Limb (tissue), 2 donors: ENCODE data around the gene KDELR1.
A peak's percentile ranks its signal among the peaks of the same experiment; 100 is the strongest.
"Not testable (repeated sequence)": the region's sequence is repeated elsewhere in the genome, so short reads cannot be mapped to it uniquely, and the experiment has no call there.

Experiments
- DNase-seq, 2 donors: peaks; one replicate each; pipeline ENCODE4 v3.0.0-alpha.2; 2016; ENCODE audit errors: extremely low spot score in 2 of 2

KDELR1 gene

DNA sequence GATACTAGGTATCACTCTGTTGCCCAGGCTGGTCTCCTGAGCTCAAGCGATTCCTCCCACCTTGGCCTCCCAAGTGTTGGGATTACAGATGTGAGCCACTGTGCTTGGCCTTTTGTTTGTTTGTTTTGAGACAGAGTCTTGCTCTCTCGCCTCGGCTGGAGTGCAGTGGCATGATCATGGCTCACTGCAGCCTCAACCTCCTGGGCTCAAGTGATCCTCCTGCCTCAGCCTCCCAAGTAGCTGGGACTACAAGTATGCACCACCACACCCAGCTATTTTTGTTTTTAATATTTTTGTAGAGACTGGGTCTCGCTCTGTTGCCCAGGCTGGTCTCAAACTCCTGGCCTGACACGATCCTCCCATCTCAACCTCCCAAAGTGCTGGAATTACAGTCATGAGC is 19.6 kb downstream of the KDELR1 start:
- DNase-seq: not testable (repeated sequence)

DNA sequence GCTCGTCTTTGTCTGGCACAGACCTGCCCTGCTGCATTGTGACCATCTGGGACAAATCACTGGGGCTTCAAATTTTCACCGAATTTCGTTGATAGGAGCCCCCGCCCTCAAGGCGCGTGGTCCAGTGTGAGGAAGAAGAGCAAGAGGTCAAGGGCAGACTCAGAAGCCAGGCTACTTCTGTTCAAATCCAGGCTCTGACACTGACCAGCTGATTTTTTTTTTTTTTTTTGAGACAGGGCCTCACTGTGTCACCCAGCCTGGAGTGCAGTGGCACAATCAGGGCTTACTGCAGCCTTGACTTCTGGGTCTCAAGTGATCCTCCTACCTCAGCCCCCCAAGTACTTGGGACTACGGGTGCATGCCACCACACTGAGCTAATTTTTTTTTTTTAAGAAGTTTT is 20.0 kb downstream of the KDELR1 start:
- DNase-seq: no peak

DNA sequence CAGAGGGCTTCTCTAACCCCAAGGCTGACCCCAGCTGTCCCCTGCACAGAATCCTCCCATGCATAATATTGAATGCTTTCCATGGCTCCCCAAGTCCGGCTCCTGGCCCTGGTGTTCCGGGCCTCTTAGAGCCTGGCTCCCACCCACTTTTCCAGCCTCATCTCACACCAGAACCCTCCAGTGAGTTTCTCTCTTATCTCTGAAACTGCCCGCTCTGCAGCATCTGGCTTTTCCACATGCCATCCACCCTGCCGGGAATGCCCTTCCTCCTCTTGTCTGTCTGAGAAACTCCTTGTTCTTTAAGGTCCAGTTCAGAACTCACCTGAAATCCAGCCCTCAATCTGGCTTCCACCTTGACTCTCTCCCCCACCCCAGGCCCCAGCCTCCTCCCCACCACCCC is 20.4 kb downstream of the KDELR1 start:
- no peak for DNase-seq

DNA sequence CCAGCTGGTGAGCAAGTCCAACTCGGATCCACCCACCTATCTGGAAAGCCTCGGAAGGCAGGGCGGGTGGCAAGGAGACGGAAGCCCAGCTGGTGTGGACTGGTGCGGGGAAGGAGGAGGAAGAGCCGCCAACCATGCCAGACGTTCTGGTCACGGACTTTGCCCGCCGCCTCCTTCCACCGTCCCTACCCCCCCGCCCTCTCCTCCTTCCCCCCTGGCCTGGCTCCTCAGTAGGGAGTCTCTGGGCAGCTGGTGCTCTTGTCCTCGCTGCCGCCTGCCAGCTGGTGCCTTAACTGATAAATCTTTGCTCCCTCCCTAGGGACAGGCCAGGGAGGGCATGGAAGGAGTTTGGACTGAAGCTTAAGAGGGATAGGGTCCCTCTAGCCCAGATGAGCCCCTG is 22.4 kb downstream of the KDELR1 start:
- no peak for DNase-seq

DNA sequence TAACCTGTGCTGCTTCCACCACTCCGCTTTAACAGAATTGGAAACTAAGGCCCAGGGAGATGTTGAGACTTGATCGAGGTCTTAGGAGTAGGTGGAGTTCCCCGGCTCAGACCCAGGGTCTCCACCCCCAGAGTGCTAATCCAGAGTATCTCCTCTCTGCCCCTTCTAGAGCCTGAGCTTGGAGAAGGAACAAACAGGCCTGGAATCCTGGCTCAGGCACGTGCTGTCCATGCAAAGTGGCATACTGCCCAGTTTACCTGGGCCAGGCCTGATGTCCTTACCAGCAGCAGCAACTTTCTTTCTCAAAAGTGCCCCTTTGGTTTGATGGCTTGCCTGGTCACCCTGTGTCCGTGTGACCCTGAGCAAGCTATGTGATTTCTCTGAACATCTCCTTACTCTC is 23.5 kb downstream of the KDELR1 start:
- DNase-seq: no peak

DNA sequence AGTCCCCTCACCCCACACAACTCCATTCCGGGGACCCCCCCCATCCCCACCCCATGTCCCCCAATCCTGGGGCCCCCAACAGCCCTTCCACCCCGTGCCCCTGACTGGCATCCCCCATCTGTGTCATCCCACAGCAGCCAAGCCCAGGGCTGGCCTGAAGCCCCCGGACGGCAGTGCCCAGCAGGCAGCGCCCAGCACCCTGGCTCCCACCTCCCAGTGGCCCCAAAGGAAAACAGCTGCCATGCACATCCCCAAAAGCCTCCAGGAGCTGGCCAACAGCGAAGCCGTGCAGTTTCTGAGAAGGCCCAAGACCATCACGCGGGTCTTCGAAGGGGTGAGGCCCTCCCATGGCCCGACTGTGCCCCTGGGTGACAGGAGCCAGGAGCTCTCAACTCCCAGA is 25.7 kb downstream of the KDELR1 start:
- DNase-seq: no peak

DNA sequence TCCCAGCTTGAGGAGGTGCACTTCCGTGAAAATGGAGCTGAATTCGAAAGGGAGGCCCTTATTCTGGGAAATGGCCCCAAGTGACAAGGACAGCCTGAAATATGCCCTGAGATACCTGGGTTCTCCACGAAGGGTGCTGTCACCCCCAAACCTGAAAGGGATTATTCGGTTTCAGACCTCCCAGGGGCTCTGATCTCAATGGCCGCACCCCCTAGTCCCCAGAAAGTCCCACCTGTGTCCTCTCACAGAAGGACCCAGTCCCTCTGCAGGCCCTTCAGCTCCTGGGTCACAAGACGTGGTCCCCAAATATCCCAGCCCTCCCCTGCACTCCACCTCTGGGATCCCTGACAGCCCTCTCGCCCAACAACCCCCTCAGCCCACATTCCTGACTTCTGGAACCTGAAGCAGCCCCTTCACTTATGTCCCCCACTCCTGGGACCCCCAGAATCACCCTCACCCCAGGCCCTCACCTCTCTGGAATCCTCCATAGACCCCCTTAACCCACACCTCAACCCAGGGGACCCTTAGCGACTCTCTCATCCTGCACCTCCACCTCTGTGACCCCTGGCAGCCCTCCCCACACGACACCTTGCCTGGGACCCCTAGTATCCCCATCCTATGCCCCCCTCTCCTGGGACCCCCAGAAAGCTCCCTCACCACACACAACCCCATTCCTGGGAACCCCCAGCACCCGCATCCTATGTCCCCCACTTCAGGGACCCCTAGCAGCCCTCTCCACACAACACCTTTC is 26.6 kb downstream of the KDELR1 start:
- no peak for DNase-seq

DNA sequence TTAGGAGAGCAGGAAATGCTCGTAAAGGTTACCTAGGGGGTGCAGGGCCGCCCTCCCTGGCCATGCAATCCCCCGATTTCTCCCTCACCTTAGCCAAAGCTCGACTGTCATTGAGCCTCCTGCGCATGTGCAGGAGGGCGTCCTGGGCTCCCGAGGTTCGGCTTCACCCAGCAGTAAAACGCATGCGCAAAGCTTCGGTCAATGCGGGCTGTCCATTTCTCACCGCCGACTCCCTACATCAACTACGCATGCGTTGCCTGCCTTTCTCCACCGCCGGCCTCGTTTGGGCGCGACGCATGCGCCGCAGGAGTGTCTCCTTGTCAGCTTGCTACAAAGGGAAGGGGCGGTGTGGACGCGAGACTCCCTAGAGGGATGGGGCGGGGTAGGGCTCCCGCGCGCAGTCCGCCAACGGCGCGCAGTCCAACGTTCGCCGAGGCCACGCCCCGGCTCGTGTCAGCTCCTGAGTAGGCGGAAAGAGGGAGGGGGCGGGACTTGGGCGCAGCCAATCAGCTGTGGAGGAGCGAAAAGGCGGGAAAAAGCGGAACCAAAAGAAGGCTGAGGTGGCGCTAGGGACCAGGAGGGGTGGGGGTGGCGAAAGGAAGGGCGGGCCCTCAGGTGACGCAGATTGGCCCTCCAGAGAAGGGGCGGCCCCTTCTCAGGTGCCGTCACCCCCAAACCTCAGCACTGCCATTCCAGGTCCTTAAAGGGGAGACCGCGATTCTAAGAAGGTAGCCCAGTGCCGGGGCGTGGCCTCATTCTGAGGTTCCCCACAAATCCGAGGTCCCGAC is 27.3 kb downstream of the KDELR1 start, which contains the start of the genes SYNGR4 and TMEM143:
TSS of gene SYNGR4 (plus strand) at position 558 of the 788 bp plus-strand sequence. CDS start 1,476 bp downstream, outside the sequence.
TSS of gene TMEM143 (minus strand) at position 131 of the 788 bp plus-strand sequence. CDS start at position 111, 20 bp downstream.
- peak; percentile 99 to 100 for DNase-seq

DNA sequence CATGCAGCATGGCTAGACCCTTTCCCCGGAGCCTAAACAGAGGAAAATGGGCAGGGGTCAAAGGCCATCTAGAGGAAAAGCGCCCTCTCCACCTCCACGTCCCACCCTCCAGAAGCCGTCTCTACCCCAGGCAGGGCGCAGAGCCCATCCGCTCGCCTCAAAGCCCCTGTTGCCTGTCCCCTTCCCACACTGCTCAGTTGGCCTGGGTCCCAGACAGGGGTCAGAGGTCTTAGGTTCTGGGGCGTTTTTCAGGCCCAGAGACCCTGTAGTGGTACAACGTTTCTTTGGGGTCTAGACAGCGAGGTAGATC is 27.9 kb downstream of the KDELR1 start:
- DNase-seq: no peak

DNA sequence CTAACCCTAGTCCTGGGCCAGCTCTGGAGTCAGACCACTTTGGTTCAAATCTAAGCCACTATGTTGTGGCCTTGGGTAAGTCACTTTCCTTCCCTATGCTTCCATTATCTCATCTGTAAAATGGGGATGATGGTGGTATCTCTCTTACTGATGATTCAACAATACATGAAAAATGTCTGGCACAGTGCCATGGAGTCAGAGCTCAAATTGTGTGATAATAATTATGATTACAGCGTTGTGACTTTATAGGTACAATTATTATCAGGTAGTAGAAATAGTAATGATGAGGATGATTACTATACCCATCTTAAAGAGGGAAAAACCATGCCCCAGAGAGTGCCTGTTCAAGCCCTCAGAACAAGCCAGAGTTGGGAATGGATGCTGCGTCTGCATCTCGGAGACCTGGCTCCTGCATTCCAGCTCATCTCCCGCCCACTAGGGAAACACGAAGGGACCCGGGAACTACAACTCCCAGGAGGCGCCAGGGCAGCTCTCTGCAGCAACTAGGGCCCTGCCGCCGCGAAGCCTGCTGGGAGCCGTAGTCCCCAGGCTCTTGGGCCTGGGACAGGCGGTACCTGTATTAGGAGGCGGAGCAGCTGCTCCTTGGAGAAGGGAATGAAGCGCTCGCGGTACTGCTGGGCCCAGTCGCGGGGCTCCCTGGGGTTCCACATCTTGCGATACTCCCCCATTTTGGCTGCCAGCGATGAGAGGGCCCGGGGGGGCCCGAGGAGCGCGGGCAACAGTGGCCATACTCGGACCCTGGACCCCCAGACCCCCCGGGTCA is 28.4 kb downstream of the KDELR1 start:
- DNase-seq: peak; percentile 92 to 95

DNA sequence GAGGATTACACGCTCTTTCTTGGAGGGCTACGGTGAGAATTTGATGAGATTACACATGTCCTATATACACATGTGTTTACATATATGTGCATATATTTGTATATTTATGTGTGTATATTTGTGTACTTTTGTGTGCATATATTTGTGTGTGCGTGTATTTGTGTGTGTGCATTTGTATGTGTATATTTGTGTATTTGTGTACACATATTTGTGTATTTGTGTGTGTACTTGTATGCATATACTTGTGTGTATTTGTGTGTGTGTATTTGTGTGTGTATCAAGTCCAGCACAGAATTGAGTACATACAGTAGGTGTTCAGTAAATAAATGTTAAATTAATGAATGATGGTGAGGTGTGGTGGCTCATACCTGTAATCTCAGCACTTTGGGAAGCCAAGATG is 29.4 kb downstream of the KDELR1 start:
- no peak for DNase-seq

DNA sequence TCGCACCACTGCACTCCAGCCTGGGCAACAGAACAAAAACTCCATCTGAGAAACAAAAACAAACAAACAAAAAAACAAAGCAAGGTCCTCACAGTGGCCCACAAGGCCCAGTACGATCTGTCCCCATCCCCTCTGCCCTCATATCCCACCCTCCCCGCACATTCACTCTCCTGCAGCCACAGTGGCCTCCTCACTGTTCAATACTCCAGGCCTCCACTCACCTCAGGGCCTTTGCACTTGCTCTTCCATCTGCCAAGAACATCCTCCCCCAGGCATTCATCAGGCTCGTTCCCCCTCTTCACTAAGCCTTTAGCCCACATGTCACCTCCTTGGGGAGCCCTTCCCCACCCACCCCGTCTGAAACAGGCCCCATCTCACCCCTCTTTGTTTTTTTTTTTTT is 32.2 kb downstream of the KDELR1 start:
- no peak for DNase-seq

DNA sequence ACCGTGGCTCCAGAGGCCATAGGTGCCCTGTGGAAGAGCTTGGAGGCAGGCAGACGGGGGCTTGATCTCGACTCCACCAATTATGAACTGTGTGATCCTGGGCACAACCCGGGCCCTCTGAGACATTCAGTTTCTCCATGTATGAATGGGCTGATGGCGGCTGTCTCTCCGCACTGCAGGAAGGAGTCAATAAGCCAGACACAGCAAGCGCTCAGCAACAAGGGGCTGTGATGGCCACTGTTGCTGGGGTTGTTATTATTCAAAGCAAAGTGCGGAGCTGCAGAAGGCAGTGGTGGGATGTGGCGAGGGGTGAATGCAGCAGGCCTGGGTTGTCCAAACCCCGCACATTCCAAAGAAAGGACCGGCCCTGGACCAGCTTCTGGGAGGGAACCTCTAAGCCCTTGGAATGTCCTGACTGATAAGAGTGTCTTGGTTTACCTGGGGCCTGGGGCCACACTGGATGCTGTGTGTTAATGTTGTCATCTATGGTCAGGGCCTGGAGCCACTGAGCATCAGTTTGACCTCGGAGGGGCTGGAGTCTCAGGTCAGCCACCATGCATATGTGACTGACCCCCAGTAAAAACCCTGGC is 35.9 kb downstream of the KDELR1 start:
- DNase-seq: no peak

DNA sequence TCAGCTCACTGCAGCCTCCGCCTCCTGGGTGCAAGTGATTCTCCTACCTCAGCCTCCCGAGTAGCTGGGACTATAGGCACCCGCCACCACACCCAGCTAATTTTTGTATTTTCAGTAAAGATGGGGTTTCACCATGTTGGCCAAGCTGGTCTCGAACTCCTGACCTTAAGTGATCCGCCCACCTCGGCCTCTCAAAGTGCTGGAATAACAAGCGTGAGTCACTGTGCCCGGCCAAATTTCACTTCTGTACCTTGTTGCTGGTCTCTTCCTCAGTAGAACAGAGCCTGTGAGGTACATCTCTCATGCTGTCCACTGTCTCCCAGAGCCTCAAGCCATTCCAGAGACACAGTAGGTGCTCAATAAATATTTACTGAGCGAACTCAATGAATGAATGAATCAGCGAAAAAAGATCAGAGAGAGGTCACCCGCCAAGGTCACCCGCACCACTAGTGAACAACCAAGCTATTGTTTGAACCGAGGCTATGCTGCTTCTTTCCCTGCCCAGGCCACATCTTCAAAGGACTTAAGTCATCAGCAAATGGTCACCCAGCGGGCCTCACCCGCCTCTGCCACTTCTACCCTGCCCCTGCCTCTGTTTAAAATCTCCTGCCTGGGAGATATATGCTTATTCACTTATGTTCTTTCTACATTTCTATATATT is 36.9 kb downstream of the KDELR1 start:
- no peak for DNase-seq

DNA sequence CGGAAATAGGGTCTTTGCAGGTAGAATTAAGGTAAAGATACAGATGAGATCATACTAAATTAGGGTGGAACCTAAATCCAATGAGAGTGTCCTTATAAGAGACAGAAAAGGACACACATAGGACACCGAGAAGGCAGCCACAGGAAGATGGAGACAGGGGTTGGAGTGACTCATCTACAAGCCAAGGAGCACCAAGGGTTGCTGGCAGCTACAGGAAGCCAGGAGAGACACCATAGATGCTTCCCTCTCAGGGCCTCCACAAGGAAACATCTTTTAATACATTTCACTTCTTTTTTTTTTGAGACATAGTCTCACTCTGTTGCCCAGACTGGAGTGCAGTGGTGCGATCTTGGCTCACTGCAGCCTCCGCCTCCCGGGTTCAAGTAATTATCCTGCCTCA is 37.7 kb downstream of the KDELR1 start:
- no peak for DNase-seq

DNA sequence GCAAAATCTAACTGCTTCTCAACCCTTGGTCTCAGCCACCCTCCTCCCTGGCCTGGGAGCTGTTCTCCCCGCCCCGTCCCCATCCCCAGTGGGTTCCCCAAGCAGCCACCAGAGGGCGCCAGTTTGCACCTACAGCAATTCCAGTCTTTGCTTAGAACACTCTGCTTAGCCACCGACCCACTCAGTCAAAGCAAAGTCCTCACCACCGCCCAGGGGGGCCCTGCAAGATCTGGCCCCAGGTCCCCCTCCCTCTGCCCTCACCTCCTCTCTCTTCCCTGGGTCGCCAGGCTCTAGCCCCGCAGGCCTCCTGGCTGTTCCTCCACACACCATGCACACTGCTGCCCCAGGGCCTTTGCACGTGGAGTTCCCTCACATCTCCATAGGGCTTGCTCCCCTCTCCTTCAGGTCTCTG is 40.0 kb downstream of the KDELR1 start:
- peak in 1 of 2 donors; percentile 78 for DNase-seq

DNA sequence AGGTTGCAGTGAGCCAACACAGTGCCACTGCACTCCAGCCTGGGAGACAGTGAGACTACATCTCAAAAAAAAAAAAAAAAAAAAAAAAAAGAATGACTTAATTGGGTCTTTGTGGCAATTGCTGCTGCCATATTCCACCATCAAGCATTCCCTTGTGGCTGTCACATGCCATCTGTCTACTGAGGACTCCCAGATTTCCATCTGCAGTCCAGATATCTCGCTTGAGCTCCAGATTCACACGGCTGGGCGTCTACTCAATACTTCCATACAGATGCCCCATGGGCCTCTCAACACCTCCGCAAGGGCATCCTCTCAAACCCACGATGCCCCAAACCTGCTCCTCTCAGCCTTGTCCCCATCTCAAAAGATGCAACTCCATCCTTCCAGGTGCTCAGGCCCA is 40.5 kb downstream of the KDELR1 start:
- DNase-seq: no peak

DNA sequence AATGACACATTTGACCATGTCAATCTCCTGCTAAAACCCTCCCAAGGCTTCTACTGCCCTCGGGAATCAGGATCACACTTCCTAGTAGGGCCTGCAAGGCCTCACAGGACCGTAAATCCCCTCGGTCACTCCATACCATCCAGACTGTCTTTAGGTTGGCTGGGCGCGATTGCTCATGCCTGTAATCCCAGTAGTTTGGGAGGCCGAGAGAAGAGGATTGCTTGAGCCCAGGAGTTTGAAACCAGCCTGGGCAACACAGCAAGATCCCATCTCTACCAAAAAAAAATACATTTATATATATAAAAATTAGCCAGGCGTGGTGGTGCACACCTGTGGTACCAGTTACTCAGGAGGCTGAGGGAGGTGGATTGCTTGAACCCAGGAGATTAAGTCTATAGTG is 42.6 kb downstream of the KDELR1 start:
- DNase-seq: no peak

DNA sequence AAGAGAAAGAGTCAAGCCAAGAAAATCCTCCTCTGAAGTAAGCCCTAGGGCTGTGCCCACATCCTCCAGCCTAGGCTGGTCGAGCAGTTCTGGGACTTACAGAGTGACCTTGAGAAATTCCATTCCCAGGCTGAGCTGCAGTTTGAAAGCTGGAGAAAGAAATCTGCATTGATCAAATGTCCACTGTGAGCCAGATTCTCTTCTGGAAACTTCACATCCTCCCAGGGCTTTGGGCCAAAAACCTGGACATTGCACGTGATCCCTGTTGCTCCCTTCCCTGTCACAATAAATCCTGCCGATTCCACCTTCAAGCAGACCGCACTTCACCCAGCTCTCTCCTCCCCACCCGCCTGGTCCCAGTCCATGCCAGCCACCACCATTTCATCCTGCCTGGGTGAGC is 43.3 kb downstream of the KDELR1 start:
- DNase-seq: no peak

DNA sequence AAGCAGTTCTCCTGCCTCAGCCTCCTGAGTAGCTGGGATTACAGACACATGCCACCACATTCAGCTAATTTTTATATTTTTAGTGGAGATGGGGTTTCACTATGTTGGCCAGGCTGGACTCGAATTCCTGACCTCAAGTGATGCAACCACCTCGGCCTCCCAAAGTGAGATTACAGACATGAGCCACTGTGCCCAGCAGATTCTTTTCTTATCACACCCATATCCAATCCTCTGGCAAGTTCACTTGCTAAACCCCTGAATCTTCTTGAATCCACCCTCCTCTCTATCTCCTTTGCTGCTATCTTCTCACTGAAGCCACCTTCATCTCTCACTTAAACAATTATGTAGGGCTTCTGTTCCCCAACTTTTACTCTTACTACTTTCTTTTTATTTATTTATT is 45.2 kb downstream of the KDELR1 start:
- no peak for DNase-seq

DNA sequence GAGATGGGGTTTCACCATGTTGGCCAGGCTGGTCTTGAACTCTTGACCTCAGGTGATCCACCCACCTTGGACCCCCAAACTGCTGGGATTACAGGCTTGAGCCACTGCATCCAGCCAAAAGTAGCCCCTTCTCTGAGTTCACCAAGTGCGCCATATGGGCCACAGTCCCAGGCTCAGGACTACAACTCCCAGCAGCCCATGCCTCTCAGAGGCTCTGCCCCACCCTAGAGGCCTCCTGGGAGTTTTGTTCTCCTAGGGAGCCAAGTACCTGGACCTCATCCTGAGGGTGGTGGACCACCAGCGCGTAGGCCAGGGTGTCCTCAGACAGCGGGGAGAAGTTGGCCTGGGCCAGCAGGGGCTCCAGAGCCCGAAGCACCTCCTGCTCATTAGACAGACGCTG is 46.5 kb downstream of the KDELR1 start:
- DNase-seq: no peak
